Measurements from ENCODE around the gene BACH1.

Gene BACH1

DNA sequence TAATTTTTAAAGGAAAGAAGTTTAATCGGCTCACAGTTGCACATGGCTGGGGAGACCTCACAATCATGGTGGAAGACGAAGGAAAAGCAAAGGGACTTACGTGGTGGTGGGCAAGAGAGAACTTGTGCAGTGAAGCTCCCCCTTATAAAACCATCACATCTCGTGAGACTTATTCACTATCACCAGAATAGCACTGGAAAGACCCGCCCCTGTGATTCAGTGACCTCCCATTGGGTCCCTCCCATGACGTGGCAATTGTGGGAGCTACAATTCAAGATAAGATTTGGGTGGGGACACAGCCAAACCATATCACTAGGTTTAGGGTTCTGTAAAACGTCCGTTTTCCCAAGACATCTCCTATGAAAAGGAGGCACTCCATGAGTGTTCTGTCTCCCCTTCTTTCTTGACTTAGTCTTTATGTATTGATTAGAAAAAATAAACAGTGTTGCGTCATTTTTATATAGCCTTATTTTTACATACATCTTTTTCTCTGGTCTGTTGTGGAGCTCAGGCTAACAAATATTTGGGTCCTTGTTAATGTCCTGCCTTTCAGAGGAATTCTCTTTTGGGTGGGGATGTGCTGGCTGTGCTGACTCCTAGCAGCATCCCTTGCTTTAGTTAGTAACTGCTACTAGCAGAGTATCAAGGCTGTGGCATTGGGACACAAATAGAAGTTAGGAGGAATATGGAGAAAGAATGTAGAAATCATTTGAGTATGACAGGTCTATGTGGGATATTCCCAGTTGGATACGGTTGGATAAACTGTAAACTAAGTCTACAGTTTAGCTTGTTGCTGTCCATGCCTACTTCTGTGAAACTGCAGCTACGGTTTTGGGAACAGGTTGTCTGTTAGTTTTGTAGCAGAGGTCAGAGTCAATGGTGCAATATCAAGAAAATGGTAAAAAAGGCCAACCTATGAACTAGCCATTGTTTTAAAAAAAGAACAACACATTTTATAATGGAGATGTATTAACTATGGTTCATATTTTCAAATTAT is 23.5 kb downstream of the BACH1 start:
- ChIA-PET CTCF (interaction anchor here (1.0 kb wide), 1 partner anchor 8 kb away, joined by 3 read pairs; no protein-coding TSS in a partner anchor), POLR2A (no interaction called here)
- no peak for DNase-seq (ENCODE audit: extremely low spot score)
- TF ChIP-seq, protein P1, sequence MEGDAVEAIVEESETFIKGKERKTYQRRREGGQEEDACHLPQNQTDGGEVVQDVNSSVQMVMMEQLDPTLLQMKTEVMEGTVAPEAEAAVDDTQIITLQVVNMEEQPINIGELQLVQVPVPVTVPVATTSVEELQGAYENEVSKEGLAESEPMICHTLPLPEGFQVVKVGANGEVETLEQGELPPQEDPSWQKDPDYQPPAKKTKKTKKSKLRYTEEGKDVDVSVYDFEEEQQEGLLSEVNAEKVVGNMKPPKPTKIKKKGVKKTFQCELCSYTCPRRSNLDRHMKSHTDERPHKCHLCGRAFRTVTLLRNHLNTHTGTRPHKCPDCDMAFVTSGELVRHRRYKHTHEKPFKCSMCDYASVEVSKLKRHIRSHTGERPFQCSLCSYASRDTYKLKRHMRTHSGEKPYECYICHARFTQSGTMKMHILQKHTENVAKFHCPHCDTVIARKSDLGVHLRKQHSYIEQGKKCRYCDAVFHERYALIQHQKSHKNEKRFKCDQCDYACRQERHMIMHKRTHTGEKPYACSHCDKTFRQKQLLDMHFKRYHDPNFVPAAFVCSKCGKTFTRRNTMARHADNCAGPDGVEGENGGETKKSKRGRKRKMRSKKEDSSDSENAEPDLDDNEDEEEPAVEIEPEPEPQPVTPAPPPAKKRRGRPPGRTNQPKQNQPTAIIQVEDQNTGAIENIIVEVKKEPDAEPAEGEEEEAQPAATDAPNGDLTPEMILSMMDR (IDR thresholded peaks at IDR 0.05; ENCODE audit: control extremely low read depth, extremely low read depth, low read depth, missing control alignments), result no peak

DNA sequence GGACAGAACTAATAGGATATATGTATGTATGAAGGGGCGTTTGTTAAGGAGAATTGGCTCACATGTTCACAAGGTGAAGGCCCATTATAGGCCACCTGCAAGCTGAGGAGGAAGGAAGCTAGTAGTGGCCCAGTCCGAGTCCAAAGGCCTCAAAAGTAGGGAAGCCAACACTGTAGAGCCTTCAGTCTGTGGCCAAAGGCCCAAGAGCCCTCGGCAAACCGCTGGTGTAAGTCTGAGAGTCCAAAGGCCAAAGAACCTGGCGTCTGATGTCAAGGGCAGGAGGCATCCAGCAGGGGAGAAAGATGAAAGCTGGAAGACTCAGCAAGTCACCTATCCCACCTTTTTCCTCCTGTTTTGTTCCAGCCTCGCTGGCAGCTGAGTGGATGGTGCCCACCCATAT is 24.5 kb downstream of the BACH1 start:
- DNase-seq (ENCODE audit: extremely low spot score), result no peak
- TF ChIP-seq, protein P1 (IDR thresholded peaks at IDR 0.05; ENCODE audit: control extremely low read depth, extremely low read depth, low read depth, missing control alignments), result no peak
- CTCF ChIA-PET, result interaction anchor here (1.5 kb wide), 1 partner anchor 10 kb away, joined by 4 read pairs; no protein-coding TSS in a partner anchor
- POLR2A ChIA-PET, result no interaction called here

DNA sequence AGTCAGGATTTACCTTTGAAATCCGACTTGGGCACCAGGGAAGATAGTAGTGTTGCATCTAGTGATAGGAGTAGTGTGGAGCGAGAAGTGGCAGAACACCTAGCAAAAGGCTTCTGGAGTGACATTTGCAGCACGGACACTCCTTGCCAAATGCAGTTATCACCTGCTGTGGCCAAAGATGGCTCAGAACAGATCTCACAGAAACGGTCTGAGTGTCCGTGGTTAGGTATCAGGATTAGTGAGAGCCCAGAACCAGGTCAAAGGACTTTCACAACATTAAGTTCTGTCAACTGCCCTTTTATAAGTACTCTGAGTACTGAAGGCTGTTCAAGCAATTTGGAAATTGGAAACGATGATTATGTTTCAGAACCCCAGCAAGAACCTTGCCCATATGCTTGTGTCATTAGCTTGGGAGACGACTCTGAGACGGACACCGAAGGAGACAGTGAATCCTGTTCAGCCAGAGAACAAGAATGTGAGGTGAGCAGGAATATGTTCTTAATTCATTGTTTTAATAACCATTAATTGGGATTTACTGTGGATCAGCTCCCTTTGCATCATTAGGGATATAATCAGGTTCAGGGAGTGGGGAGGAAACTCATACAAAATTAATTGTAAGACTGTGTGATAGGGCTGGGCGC is 28.3 kb downstream of the BACH1 start:
- DNase-seq (ENCODE audit: extremely low spot score), result no peak
- CTCF ChIA-PET, result no interaction called here
- TF ChIP-seq, protein P1 (IDR thresholded peaks at IDR 0.05; ENCODE audit: control extremely low read depth, extremely low read depth, low read depth, missing control alignments), result no peak
- POLR2A ChIA-PET, result no interaction called here

DNA sequence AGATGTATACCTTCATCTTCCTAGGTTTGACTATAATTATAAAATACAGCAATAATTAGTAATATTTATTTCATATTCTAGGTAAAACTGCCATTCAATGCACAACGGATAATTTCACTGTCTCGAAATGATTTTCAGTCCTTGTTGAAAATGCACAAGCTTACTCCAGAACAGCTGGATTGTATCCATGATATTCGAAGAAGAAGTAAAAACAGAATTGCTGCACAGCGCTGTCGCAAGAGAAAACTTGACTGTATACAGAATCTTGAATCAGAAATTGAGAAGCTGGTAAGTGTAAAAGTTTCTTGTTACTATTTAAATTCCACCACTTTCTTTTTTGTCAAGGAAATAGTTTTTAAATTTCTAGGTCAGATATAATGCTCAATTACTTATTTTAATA is 30.7 kb downstream of the BACH1 start:
- ChIA-PET POLR2A (no interaction called here), CTCF (interaction anchor here (0.7 kb wide), 1 partner anchor 15 kb away, joined by 4 read pairs; no protein-coding TSS in a partner anchor)
- no peak for DNase-seq (ENCODE audit: extremely low spot score)
- TF ChIP-seq, protein P1 (IDR thresholded peaks at IDR 0.05; ENCODE audit: control extremely low read depth, extremely low read depth, low read depth, missing control alignments), result no peak

DNA sequence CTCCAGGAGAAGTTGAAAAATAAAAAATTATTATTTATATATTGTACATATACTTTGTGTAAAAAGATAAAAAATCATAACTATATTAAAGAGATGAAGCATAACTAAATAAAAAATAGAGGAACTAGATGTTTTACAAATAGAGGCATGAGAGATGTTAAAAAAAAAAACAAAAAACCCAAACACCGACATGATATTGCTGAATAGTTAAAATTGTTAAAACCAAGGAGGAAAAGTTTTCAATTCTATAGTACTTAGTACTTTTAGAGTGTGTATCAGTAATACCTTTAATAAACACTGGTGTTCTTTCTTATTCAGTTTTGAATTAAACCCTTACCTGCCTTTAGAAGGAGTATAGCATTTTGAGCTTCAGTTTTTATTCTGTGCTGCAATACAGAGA is 32.1 kb downstream of the BACH1 start:
- POLR2A ChIA-PET, result no interaction called here
- DNase-seq (ENCODE audit: extremely low spot score), result no peak
- CTCF ChIA-PET, result interaction anchor here (1.1 to 1.8 kb wide), 5 partner anchors 10 to 18 kb away, joined by 3 to 6 read pairs (median 4); no protein-coding TSS in a partner anchor
- TF ChIP-seq, protein P1 (IDR thresholded peaks at IDR 0.05; ENCODE audit: control extremely low read depth, extremely low read depth, low read depth, missing control alignments), result no peak

DNA sequence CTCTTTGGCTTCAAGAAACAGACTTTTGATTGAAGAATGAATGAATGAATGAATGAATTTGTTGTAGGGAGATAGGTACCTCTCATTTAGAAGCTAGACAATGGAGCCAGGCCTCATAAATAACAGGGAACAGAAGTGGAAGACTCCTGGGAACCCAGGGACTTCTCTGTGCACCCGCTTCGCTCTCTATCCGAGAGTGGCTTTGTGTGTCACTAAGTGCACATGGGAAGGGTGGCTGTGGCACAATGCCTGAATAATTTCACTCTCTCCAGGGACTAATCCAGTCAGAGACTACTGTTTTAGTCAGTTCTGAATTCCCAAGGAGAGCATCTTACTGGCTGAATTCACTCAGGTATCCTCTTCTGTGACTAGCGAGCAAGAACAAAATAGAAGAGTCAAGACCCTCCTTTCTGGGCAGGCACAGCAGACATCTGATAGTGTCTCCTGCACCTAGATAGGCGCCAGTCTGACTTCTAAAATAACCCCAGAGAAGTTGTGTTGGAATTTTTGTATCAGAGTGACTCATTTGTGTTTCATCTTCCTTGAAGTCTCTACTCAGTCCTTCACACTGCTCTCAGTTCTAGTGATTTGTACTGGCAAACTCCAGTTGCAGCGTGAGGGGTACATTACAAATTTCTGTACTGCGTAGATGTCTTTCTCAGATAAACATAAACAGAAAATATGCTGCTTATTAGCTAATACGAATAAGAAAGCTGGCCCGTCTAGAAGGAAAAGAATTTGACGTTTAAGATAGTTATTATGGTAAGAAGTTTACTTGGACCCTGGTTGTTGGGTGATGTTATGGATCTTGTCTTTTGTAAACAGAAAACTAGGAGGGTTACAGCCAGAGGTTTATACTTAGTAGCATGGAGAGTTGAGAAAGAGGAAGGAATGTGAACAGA is 34.0 kb downstream of the BACH1 start:
- ChIA-PET CTCF (no interaction called here), POLR2A (no interaction called here)
- no peak for DNase-seq (ENCODE audit: extremely low spot score)
- TF ChIP-seq, protein P1 (IDR thresholded peaks at IDR 0.05; ENCODE audit: control extremely low read depth, extremely low read depth, low read depth, missing control alignments), result no peak

Measured in GM10248 (cell line).